Upper lobe of right lung (tissue), 1 donor: Measurements from ENCODE around the gene NES. TPM values are rescaled to one million over a fixed set of nuclear protein-coding genes. Genes with fewer than 3 reads are reported as not detected.
A peak's percentile ranks its signal among the peaks of the same experiment; 100 is the strongest.

Experiments
- ATAC-seq: fragments of 200-7000 bp; cut with Tn5 transposase; one replicate; pipeline ENCODE4 v1.9.1; 2020; ENCODE audit warnings: mild to moderate bottlenecking, moderate library complexity
- DNase-seq: peaks from one replicate; pipeline ENCODE4 v3.0.0-alpha.2; 2020
- H3K27ac ChIP-seq: fragments of 200-600 bp; one replicate; pipeline ENCODE4 v1.8.0; 2022
- H3K27me3 ChIP-seq: fragments of 200-600 bp; one replicate; pipeline ENCODE4 v1.8.0; 2022; ENCODE audit warnings: mild to moderate bottlenecking
- H3K36me3 ChIP-seq: fragments of 200-600 bp; one replicate; pipeline ENCODE4 v1.8.0; 2022
- H3K4me1 ChIP-seq: fragments of 200-600 bp; one replicate; pipeline ENCODE4 v1.8.0; 2022
- H3K4me3 ChIP-seq: fragments of 200-600 bp; one replicate; pipeline ENCODE4 v1.8.0; 2022; ENCODE audit warnings: mild to moderate bottlenecking
- H3K9me3 ChIP-seq: fragments of 200-600 bp; one replicate; pipeline ENCODE4 v1.8.0; 2022
- CTCF ChIP-seq: fragments of 200-600 bp; IDR thresholded peaks from one replicate; pipeline ENCODE4 v1.8.0; 2022; ENCODE audit warnings: antibody characterized with exemption
- intact Hi-C: fragments of 100-400 bp; cut with DNase I; formaldehyde crosslinking; loops from one replicate; pipeline ENCODE4 v1.11.0; 2022
- long read RNA-seq: library from polyadenylated mRNA; unstranded; transcript quantifications from one replicate; pipeline ENCODE4 v2.0.0, GENCODE V29; 2021
- total RNA-seq: library from RNA; stranded (reverse); fragmentation: NEBNext Ultra II Directional; extraction: Animal tissue kit (Norgen Biotek cat#: 25700); gene quantifications from one replicate; pipeline ENCODE4 v1.2.1, GENCODE V29; 2021
- donor health status: DM: no; HTN: yes; CAD: no; lungs with severe emphysema.

The NES gene
- total RNA-seq, result 54.7 TPM
- long read RNA-seq, full-length matches to known transcripts, result 5 of 23 reads
- long read RNA-seq, partial matches to known transcripts, result 0 of 23 reads
- long read RNA-seq, other reads (novel, unspliced or antisense), result 18 of 23 reads

GRCh38 chr1:156676820-156677615 lies at the start of gene NES:
NES (minus strand) TSS chr1:156677407; CDS start chr1:156677264, 143 bp downstream.
- H3K4me1 ChIP-seq, result peaks cover 4% of the 10 kb centered on the region
- DNase-seq (no peak), ATAC-seq (peak; percentile 71)
- H3K27ac ChIP-seq, result peak within 1 kb of the TSS; percentile 63
- H3K27me3 ChIP-seq, result peaks cover 42% of the 10 kb centered on the region
- peak within 1 kb of the TSS; percentile 58 for H3K4me3 ChIP-seq
- intact Hi-C loops, result loop anchor here (10.0 kb wide), 1 partner anchor 52 kb away; no protein-coding TSS in a partner anchor
- TF ChIP-seq CTCF, result no peak
- no peaks in the 10 kb centered on the region for H3K9me3 ChIP-seq
- no peaks in the 10 kb centered on the region for H3K36me3 ChIP-seq

- intact Hi-C loops, result loop anchor here (5.0 kb wide), 1 partner anchor 34 kb away; no protein-coding TSS in a partner anchor
- no peaks in the 10 kb centered on the region for H3K27me3 ChIP-seq
- H3K9me3 ChIP-seq, result no peaks in the 10 kb centered on the region
- ATAC-seq, result no peak
- H3K4me1 ChIP-seq, result peaks cover 39% of the 10 kb centered on the region
- H3K36me3 ChIP-seq, result peaks cover 35% of the 10 kb centered on the region
- DNase-seq, result no peak
- H3K4me3 ChIP-seq, result peak overlapping the region; percentile 79
- H3K27ac ChIP-seq, result no peak overlapping the region
- TF ChIP-seq CTCF, result peak; percentile 45
These were observed 49.5 kb upstream of the NES start for GRCh38 chr1:156726549-156727226.

GRCh38 chr1:156725683-156726280 lies 48.6 kb upstream of the NES start:
- H3K9me3 ChIP-seq, result no peaks in the 10 kb centered on the region
- no peak overlapping the region for H3K27ac ChIP-seq
- no peaks in the 10 kb centered on the region for H3K27me3 ChIP-seq
- intact Hi-C loops, result loop anchor here (5.0 kb wide), 1 partner anchor 33 kb away; no protein-coding TSS in a partner anchor
- H3K36me3 ChIP-seq, result peaks cover 44% of the 10 kb centered on the region
- DNase-seq, result peak; percentile 93
- peak; percentile 85 for ATAC-seq
- H3K4me1 ChIP-seq, result peaks cover 39% of the 10 kb centered on the region
- peak; percentile 97 for TF ChIP-seq CTCF
- peak overlapping the region; percentile 79 for H3K4me3 ChIP-seq

- Histone ChIP-seq H3K27me3 (no peaks in the 10 kb centered on the region), H3K9me3 (no peaks in the 10 kb centered on the region), H3K27ac (no peak overlapping the region), H3K4me3 (no peak overlapping the region), H3K4me1 (peaks cover 20% of the 10 kb centered on the region), H3K36me3 (peaks cover 47% of the 10 kb centered on the region)
- ATAC-seq, result no peak
- intact Hi-C loops, result no loop called here
- TF ChIP-seq CTCF, result no peak
- no peak for DNase-seq
These were observed 44.3 kb upstream of the NES start for GRCh38 chr1:156721535-156721934.

- no peak for TF ChIP-seq CTCF
- intact Hi-C loops, result no loop called here
- peaks cover 47% of the 10 kb centered on the region for H3K36me3 ChIP-seq
These were observed 43.9 kb upstream of the NES start for GRCh38 chr1:156721131-156721530.

More at GRCh38 chr1:156721131-156721530, 43.9 kb upstream of the NES start:
- ATAC-seq (no peak), DNase-seq (no peak)
- Histone ChIP-seq H3K4me1 (peaks cover 16% of the 10 kb centered on the region), H3K9me3 (no peaks in the 10 kb centered on the region), H3K27me3 (no peaks in the 10 kb centered on the region), H3K27ac (no peak overlapping the region), H3K4me3 (no peak overlapping the region)
